Retinal pigment epithelial cell (primary cell): ENCODE data around the gene SCAPER.
A peak's percentile ranks its signal among the peaks of the same experiment; 100 is the strongest.

Source experiments
- DNase-seq: peaks from one replicate; pipeline ENCODE4 v3.0.0-alpha.2; 2010; ENCODE audit warnings: low read depth
- H3K4me3 ChIP-seq: 2 replicates; pipeline ENCODE4 v1.5.1; 2011; ENCODE audit warnings: mild to moderate bottlenecking, low read length, control low read depth, moderate library complexity
- CTCF ChIP-seq: conservative IDR thresholded peaks from 2 replicates; pipeline ENCODE4 v1.5.1; 2011; ENCODE audit warnings: low read depth, low read length, control low read depth, inconsistent platforms

Gene SCAPER

GRCh38 chr15:76799760-76800159 is 105.4 kb downstream of the SCAPER start:
- peak; percentile 8 for DNase-seq
- H3K4me3 ChIP-seq, result no peak overlapping the region
- no peak for TF ChIP-seq CTCF

GRCh38 chr15:76795217-76795616 is 109.9 kb downstream of the SCAPER start:
- H3K4me3 ChIP-seq, result no peak overlapping the region
- TF ChIP-seq CTCF, result no peak
- no peak for DNase-seq

- DNase-seq, result no peak
- H3K4me3 ChIP-seq, result no peak overlapping the region
- no peak for TF ChIP-seq CTCF
Measured at GRCh38 chr15:76793162-76793561, 112.0 kb downstream of the SCAPER start.

GRCh38 chr15:76791511-76791910 is 113.6 kb downstream of the SCAPER start:
- TF ChIP-seq CTCF, result no peak
- H3K4me3 ChIP-seq, result no peak overlapping the region
- peak; percentile 40 for DNase-seq

- no peak for DNase-seq
- H3K4me3 ChIP-seq, result no peak overlapping the region
- no peak for TF ChIP-seq CTCF
Measured at GRCh38 chr15:76787273-76787672, 117.9 kb downstream of the SCAPER start.

- DNase-seq, result no peak
- no peak for TF ChIP-seq CTCF
Measured at GRCh38 chr15:76776969-76777368, 128.2 kb downstream of the SCAPER start.

GRCh38 chr15:76776480-76776879 is 128.7 kb downstream of the SCAPER start:
- TF ChIP-seq CTCF, result no peak
- H3K4me3 ChIP-seq, result no peak overlapping the region

More at GRCh38 chr15:76776969-76777368, 128.2 kb downstream of the SCAPER start:
- H3K4me3 ChIP-seq, result no peak overlapping the region

More at GRCh38 chr15:76776480-76776879, 128.7 kb downstream of the SCAPER start:
- DNase-seq, result no peak
